HEK293 (cell line): Measurements from ENCODE around the gene CCM2.

ENCODE experiments used
- CTCF ChIA-PET: fragments of 350-600 bp; formaldehyde crosslinking; extraction: SDS; loops from one replicate; lab custom pipeline; 2021; ENCODE audit warnings: antibody characterized with exemption; lab: Yijun Ruan, JAX
- POLR2A ChIA-PET: fragments of 300-600 bp; formaldehyde crosslinking; extraction: SDS; loops from one replicate; lab custom pipeline; 2020; ENCODE audit warnings: antibody characterized with exemption, inconsistent platforms; lab: Yijun Ruan, JAX
- H3K27ac ChIP-seq: fragments of 200-500 bp; sonication (Bioruptor generic); 2 replicates; pipeline ENCODE4 v1.5.1; 2014; ENCODE audit warnings: low read depth, low read length, control low read depth, inconsistent platforms; ENCODE audit errors: extremely low read depth
- H3K36me3 ChIP-seq, 2 experiments: fragments of 200-500 bp in 1 of 2; sonication (Bioruptor generic) in 1 of 2; 1 replicate in 1 of 2; 2 replicates in 1 of 2; pipeline ENCODE4 v1.5.1; 2014 to 2017; ENCODE audit warnings: inconsistent platforms in 2 of 2, low read length in 2 of 2; ENCODE audit not compliant: control insufficient read depth in 2 of 2, insufficient read depth in 1 of 2
- H3K4me1 ChIP-seq: fragments of 200-500 bp; sonication (Bioruptor generic); 2 replicates; pipeline ENCODE4 v1.5.1; 2014; ENCODE audit warnings: mild to moderate bottlenecking, low read length, inconsistent platforms; ENCODE audit not compliant: control insufficient read depth, insufficient read depth
- H3K4me3 ChIP-seq: 2 replicates; pipeline ENCODE4 v1.5.1; 2011; ENCODE audit warnings: low read depth, mild to moderate bottlenecking, control low read depth, low read length, moderate library complexity
- H3K9me3 ChIP-seq: fragments of 200-500 bp; sonication (Bioruptor generic); 2 replicates; pipeline ENCODE4 v1.5.1; 2014; ENCODE audit warnings: low read depth, low read length, inconsistent platforms; ENCODE audit not compliant: control insufficient read depth, insufficient read depth
- FEZF1 ChIP-seq: fragments of 450-650 bp; formaldehyde crosslinking; IDR thresholded peaks from 2 replicates; pipeline ENCODE4 v1.5.1; 2016; ENCODE audit warnings: missing biosample characterization, missing genetic modification characterization
- KLF10 ChIP-seq: fragments of 450-650 bp; IDR thresholded peaks from 2 replicates; pipeline ENCODE4 v1.5.1; 2018; ENCODE audit warnings: missing biosample characterization, mild to moderate bottlenecking, missing genetic modification characterization
- KLF9 ChIP-seq: fragments of 450-650 bp; formaldehyde crosslinking; IDR thresholded peaks from 2 replicates; pipeline ENCODE4 v1.5.1; 2016; ENCODE audit warnings: missing biosample characterization, missing genetic modification characterization, low read depth
- MYNN ChIP-seq: fragments of 450-650 bp; formaldehyde crosslinking; IDR thresholded peaks from 2 replicates; pipeline ENCODE4 v1.5.1; 2016; ENCODE audit warnings: missing biosample characterization, missing genetic modification characterization, borderline replicate concordance
- OVOL3 ChIP-seq: fragments of 450-650 bp; formaldehyde crosslinking; IDR thresholded peaks from 2 replicates; pipeline ENCODE4 v1.5.1; 2016; ENCODE audit warnings: missing biosample characterization, missing genetic modification characterization
- PRDM2 ChIP-seq: fragments of 450-650 bp; formaldehyde crosslinking; IDR thresholded peaks from 2 replicates; pipeline ENCODE4 v1.5.1; 2016; ENCODE audit warnings: missing biosample characterization, missing genetic modification characterization, borderline replicate concordance
- SP2 ChIP-seq: fragments of 450-650 bp; formaldehyde crosslinking; IDR thresholded peaks from 2 replicates; pipeline ENCODE4 v1.5.1; 2016; ENCODE audit warnings: missing biosample characterization, missing genetic modification characterization
- ZBTB10 ChIP-seq: fragments of 450-650 bp; formaldehyde crosslinking; IDR thresholded peaks from 2 replicates; pipeline ENCODE4 v1.5.1; 2016; ENCODE audit warnings: missing biosample characterization, missing genetic modification characterization
- ZBTB48 ChIP-seq: fragments of 450-650 bp; formaldehyde crosslinking; IDR thresholded peaks from 2 replicates; pipeline ENCODE4 v1.5.1; 2016; ENCODE audit warnings: missing biosample characterization, missing genetic modification characterization
- ZBTB7A ChIP-seq: fragments of 450-650 bp; formaldehyde crosslinking; IDR thresholded peaks from 2 replicates; pipeline ENCODE4 v1.5.1; 2016; ENCODE audit warnings: low read depth, missing biosample characterization, missing genetic modification characterization
- ZNF16 ChIP-seq: fragments of 450-650 bp; formaldehyde crosslinking; IDR thresholded peaks from 2 replicates; pipeline ENCODE4 v1.5.1; 2016; ENCODE audit warnings: low read depth, missing biosample characterization, missing genetic modification characterization
- ZNF404 ChIP-seq: fragments of 450-650 bp; formaldehyde crosslinking; IDR thresholded peaks from 2 replicates; pipeline ENCODE4 v1.5.1; 2017; ENCODE audit warnings: missing biosample characterization, missing genetic modification characterization
- ZNF529 ChIP-seq: fragments of 450-650 bp; formaldehyde crosslinking; IDR thresholded peaks from 2 replicates; pipeline ENCODE4 v1.5.1; 2017; ENCODE audit warnings: missing genetic modification characterization, missing biosample characterization; ENCODE audit not compliant: insufficient replicate concordance
- ZSCAN16 ChIP-seq: fragments of 450-650 bp; formaldehyde crosslinking; IDR thresholded peaks from 2 replicates; pipeline ENCODE4 v1.5.1; 2016; ENCODE audit warnings: missing biosample characterization, missing genetic modification characterization
- TF ChIP-seq, protein P1 (sequence below): fragments of 450-650 bp; formaldehyde crosslinking; IDR thresholded peaks from 2 replicates; pipeline ENCODE4 v1.5.1; 2016; ENCODE audit warnings: missing biosample characterization, missing genetic modification characterization, borderline replicate concordance

Gene CCM2

GRCh38 chr7:44962483-44963251 is 37.3 kb upstream of the CCM2 start (continued):
- TF ChIP-seq PRDM2: no peak
- no peak for TF ChIP-seq KLF9 (tag by site-specific recombination)
- TF ChIP-seq, protein P1, sequence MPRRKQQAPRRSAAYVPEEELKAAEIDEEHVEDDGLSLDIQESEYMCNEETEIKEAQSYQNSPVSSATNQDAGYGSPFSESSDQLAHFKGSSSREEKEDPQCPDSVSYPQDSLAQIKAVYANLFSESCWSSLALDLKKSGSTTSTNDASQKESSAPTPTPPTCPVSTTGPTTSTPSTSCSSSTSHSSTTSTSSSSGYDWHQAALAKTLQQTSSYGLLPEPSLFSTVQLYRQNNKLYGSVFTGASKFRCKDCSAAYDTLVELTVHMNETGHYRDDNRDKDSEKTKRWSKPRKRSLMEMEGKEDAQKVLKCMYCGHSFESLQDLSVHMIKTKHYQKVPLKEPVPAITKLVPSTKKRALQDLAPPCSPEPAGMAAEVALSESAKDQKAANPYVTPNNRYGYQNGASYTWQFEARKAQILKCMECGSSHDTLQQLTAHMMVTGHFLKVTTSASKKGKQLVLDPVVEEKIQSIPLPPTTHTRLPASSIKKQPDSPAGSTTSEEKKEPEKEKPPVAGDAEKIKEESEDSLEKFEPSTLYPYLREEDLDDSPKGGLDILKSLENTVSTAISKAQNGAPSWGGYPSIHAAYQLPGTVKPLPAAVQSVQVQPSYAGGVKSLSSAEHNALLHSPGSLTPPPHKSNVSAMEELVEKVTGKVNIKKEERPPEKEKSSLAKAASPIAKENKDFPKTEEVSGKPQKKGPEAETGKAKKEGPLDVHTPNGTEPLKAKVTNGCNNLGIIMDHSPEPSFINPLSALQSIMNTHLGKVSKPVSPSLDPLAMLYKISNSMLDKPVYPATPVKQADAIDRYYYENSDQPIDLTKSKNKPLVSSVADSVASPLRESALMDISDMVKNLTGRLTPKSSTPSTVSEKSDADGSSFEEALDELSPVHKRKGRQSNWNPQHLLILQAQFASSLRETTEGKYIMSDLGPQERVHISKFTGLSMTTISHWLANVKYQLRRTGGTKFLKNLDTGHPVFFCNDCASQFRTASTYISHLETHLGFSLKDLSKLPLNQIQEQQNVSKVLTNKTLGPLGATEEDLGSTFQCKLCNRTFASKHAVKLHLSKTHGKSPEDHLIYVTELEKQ (tag by site-specific recombination): no peak
- TF ChIP-seq ZBTB7A: no peak
- no peak for TF ChIP-seq ZNF16 (tag by site-specific recombination)
- TF ChIP-seq FEZF1 (tag by site-specific recombination): no peak
- no peak for TF ChIP-seq ZNF404 (tag by site-specific recombination)

GRCh38 chr7:44963364-44964290 is 36.4 kb upstream of the CCM2 start:
- CTCF ChIA-PET: interaction anchor here (0.6 to 2.9 kb wide), 5 partner anchors 10 to 1328 kb away, joined by 3 to 18 read pairs (median 5); no protein-coding TSS in a partner anchor
- TF ChIP-seq ZNF529 (tag by site-specific recombination) (no peak), ZSCAN16 (tag by site-specific recombination) (no peak), ZBTB48 (tag by site-specific recombination) (no peak), MYNN (tag by site-specific recombination) (no peak), KLF10 (tag by site-specific recombination) (no peak), SP2 (no peak), OVOL3 (tag by site-specific recombination) (no peak), ZBTB10 (tag by site-specific recombination) (no peak)
- Histone ChIP-seq H3K36me3 (no peaks in the 10 kb centered on the region), H3K27ac (no peak overlapping the region), H3K4me3 (no peak overlapping the region), H3K9me3 (no peaks in the 10 kb centered on the region), H3K4me1 (no peaks in the 10 kb centered on the region)
- POLR2A ChIA-PET: no interaction called here
